Neural crest cell (in vitro differentiated cells): ENCODE results near the gene ITGB2. TPM values are rescaled to one million over a fixed set of nuclear protein-coding genes. Genes with fewer than 3 reads are reported as not detected.
A peak's percentile ranks its signal among the peaks of the same experiment; 100 is the strongest.

Experiments used
- DNase-seq: peaks from one replicate; pipeline ENCODE4 v3.0.0; 2021; ENCODE audit warnings: low read depth, mixed read lengths, low spot score
- H3K27ac Mint-ChIP-seq: one replicate; pipeline ENCODE4 v1.8.0; 2021; ENCODE audit warnings: mild to moderate bottlenecking, mixed read lengths; ENCODE audit not compliant: unreplicated experiment
- H3K27me3 Mint-ChIP-seq: 2 replicates; pipeline ENCODE4 v1.8.0; 2021; ENCODE audit warnings: low read depth, mild to moderate bottlenecking, mixed read lengths
- H3K36me3 Mint-ChIP-seq: 2 replicates; pipeline ENCODE4 v1.8.0; 2021; ENCODE audit warnings: low read depth, mild to moderate bottlenecking, mixed read lengths
- H3K4me1 Mint-ChIP-seq: 2 replicates; pipeline ENCODE4 v1.8.0; 2021; ENCODE audit warnings: mixed read lengths
- H3K4me3 Mint-ChIP-seq: one replicate; pipeline ENCODE4 v1.8.0; 2021; ENCODE audit warnings: mild to moderate bottlenecking, mixed read lengths
- H3K9me3 Mint-ChIP-seq: 2 replicates; pipeline ENCODE4 v1.8.0; 2021; ENCODE audit warnings: mixed read lengths
- CTCF ChIP-seq: fragments of 200-600 bp; sonication (generic); conservative IDR thresholded peaks from 2 replicates; pipeline ENCODE4 v1.5.0; 2021; ENCODE audit warnings: antibody characterized with exemption, mild to moderate bottlenecking
- total RNA-seq: library from RNA; stranded (reverse); gene quantifications from 2 replicates; pipeline ENCODE4 v1.2.1, GENCODE V29; 2021

Gene ITGB2
- total RNA-seq, 1 donor from 2014 or later: 0.89 TPM

GRCh38 chr21:44908908-44909307 is 11.8 kb downstream of the ITGB2 start:
- Mint-ChIP-seq H3K4me3 (no peak overlapping the region), H3K27me3 (peaks cover 4% of the 10 kb centered on the region), H3K9me3 (no peaks in the 10 kb centered on the region), H3K36me3 (no peaks in the 10 kb centered on the region), H3K4me1 (peaks cover 5% of the 10 kb centered on the region), H3K27ac (no peak overlapping the region)
- TF ChIP-seq CTCF: no peak
- DNase-seq: no peak

GRCh38 chr21:44907966-44908895 is 12.5 kb downstream of the ITGB2 start:
- DNase-seq: no peak
- no peak for TF ChIP-seq CTCF
- Mint-ChIP-seq H3K4me1 (peaks cover 5% of the 10 kb centered on the region), H3K4me3 (no peak overlapping the region), H3K9me3 (no peaks in the 10 kb centered on the region), H3K36me3 (no peaks in the 10 kb centered on the region), H3K27me3 (peaks cover 4% of the 10 kb centered on the region), H3K27ac (peak overlapping the region; percentile 39)

- TF ChIP-seq CTCF: no peak
- Mint-ChIP-seq H3K4me1 (peaks cover 5% of the 10 kb centered on the region), H3K27me3 (peaks cover 4% of the 10 kb centered on the region), H3K9me3 (no peaks in the 10 kb centered on the region), H3K36me3 (no peaks in the 10 kb centered on the region), H3K4me3 (no peak overlapping the region), H3K27ac (no peak overlapping the region)
- DNase-seq: no peak
Measured at GRCh38 chr21:44907225-44907965, 13.3 kb downstream of the ITGB2 start.

GRCh38 chr21:44905728-44906090 is 15.0 kb downstream of the ITGB2 start:
- no peak overlapping the region for H3K27ac Mint-ChIP-seq
- no peak overlapping the region for H3K4me3 Mint-ChIP-seq
- no peaks in the 10 kb centered on the region for H3K9me3 Mint-ChIP-seq
- no peak for TF ChIP-seq CTCF
- H3K36me3 Mint-ChIP-seq: no peaks in the 10 kb centered on the region
- DNase-seq: no peak
- H3K27me3 Mint-ChIP-seq: peaks cover 4% of the 10 kb centered on the region
- H3K4me1 Mint-ChIP-seq: peaks cover 5% of the 10 kb centered on the region

- Mint-ChIP-seq H3K9me3 (no peaks in the 10 kb centered on the region), H3K27ac (no peak overlapping the region), H3K4me3 (no peak overlapping the region), H3K4me1 (peaks cover 5% of the 10 kb centered on the region), H3K36me3 (no peaks in the 10 kb centered on the region), H3K27me3 (peaks cover 4% of the 10 kb centered on the region)
- no peak for TF ChIP-seq CTCF
- DNase-seq: no peak
Measured at GRCh38 chr21:44905016-44905727, 15.5 kb downstream of the ITGB2 start.
